Fibroblast of skin of abdomen (primary cell): ENCODE measurements around the gene FAM163A.
"Not testable (repeated sequence)": the region's sequence is repeated elsewhere in the genome, so short reads cannot be mapped to it uniquely, and the experiment has no call there.

Source experiments
- DNase-seq: peaks from one replicate; pipeline ENCODE4 v3.0.0-alpha.2; 2013

The FAM163A gene

GRCh38 chr1:179817056-179817455 is 74.0 kb downstream of the FAM163A start:
- no peak for DNase-seq

GRCh38 chr1:179817789-179818188 is 74.7 kb downstream of the FAM163A start:
- DNase-seq: peak; percentile 31

GRCh38 chr1:179818260-179818659 is 75.2 kb downstream of the FAM163A start:
- DNase-seq: no peak

- DNase-seq: no peak
Measured at GRCh38 chr1:179818743-179819173, 75.7 kb downstream of the FAM163A start.

DNA sequence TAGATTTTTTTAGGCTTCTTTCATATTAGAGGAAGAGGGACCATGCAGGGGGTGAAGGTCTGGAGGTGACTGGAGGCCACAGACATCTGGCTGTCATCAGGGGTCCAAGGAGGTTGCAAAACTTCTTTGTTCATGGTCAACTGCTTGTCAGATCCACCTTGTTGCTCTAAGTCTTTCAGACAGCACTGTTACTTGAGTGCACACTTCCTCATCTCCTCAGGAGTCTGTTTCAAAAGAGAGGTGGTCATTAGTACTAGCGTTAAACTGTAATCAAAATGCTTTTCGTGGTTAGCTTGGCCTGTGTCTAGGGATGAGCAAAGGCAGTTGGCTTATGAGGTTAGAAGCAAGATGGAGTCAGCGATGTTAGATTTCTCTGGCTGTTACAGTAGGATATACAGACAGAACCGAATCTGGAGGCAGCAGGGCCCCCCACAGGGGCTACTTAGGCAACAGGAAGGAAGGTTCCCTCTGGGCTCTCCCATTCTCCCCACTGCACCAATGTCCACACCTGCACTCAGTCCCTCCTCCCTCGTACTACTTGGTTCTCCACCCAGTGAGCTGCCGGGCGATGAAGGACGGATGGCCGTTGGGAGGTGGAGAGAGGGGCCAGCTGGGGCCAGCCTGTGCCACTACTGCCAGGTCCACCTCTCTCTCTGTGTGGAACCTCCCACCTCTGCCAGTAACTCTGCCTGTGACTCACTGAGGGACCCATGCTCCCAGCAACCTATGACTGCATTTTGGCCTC is 77.3 kb downstream of the FAM163A start:
- DNase-seq: no peak

- no peak for DNase-seq
Measured at GRCh38 chr1:179821524-179821923, 78.4 kb downstream of the FAM163A start.

DNA sequence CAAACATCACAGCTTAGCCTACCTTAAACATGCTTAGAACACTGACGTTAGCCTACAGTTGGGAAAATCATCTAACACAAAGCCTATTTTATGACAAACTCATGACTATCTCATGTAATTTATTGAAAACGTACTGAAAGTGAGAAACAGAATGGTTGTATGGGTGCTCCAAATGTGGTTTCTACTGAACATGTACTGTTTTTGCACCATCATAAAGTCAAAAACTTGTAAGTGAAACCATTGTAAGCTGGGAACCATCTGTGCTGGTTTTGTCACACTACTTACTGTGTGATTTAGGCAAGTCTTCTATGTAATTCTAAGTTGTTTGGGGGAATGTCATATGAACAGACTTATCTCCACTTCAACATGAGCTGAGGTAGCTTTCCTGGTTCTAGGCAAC is 79.0 kb downstream of the FAM163A start:
- no peak for DNase-seq

DNA sequence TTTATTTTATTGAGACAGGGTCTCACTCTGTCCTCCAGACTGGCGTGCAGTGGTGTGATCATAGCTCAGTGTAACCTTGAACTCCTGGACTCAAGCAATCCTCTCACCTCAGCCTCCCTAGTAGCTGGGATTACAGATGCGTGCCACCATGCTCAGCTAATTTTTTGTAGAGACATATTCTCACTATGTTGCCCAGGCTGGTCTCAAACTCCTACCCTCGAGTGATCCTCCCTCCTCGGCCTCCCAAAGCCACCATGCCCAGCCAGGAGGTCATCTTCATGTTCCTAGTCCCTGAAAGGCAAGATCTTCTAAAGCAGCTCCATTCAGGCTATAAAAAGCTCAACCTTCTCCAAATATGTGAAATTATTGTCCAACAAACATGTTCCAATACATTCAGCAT is 80.6 kb downstream of the FAM163A start:
- no peak for DNase-seq

DNA sequence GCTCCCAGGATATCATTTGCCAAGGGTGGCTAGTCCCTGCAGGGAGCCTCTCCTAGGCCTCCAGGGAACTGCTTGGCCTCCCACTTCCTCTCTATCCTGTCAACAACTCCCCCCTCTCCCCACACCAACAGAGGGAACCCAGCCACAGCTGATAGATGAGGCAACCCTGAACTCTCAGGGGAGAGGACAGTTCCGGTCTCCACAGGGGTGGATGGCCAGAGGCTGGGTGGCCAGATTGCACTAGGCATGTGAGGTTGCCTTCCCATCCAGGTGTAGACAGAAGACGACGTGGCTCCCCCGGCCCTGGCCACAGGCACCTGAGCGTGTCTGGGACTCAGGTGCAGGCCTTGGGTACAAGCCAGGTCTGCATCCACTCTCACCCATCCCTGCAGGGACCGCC is 81.2 kb downstream of the FAM163A start:
- no peak for DNase-seq

DNA sequence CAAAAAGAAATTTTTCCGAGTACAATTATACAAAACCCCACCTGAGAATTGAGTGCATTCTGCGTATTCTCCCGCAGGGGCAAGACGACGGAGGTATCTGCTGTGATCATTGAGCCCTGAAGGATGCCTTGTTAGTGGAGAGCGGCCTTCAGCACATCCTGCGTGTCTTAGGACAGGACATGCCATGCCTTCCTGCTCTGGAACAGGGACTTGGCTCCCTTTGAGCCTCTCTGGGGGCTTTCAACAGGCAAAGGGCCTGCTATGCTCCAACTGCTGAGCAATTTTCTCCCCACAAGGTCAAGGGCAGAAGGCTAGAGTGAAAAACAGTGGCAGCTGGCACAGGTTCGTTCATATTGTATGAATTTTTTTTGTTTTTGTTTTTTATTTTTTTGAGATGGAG is 82.1 kb downstream of the FAM163A start:
- no peak for DNase-seq

GRCh38 chr1:179825798-179826460 is 82.8 kb downstream of the FAM163A start:
- no peak for DNase-seq

DNA sequence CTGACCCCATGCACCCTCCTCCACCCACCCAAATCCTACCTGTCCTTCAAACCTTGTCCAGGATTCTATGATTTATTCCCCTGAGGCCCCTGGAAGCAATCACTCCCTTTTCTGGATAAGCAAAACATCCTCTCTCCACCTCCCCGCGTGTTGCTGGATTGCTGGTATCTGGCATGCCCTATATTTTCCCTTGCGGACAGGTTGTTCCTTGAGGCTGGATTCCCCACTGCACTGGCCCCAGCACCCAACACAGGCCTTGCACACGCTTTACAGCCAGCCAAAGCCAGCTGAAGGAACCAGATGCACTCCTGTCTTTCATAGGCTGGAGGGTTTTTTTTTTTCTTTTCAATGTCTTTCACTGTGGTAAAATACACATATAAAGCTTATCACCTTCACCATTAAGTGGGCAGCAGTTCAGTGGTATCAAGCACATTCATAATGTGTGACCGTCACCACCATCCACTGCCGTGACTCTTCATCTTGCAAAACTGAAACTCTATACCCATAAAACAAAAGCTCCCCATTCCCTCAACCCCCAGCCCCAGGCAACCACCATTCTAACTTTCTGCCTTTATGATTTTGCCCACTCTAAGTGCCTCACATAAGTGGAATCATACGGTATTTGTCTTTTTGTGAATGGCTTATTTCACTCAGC is 83.7 kb downstream of the FAM163A start:
- no peak for DNase-seq

GRCh38 chr1:179828554-179829110 is 85.5 kb downstream of the FAM163A start:
- no peak for DNase-seq

DNA sequence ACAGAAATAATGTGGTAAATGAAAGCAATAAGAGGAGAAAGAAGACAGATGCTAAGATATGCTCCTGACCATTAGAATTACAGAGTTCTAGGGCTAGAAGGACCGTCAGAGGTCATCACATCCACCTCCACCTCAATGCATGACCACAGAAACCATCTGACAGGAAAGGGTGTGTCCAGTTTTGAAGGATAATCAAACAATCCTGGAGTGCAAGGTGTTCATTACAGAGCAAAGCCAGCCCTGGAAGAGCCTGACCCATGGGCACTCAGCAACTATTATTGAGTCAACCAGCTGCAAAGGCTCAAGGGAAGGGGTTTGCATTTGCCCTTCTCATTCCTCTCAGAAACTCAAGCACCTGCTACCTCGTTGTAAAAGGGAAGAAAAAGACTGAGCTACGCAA is 88.1 kb downstream of the FAM163A start:
- no peak for DNase-seq

- no peak for DNase-seq
Measured at GRCh38 chr1:179831852-179832699, 89.0 kb downstream of the FAM163A start.

DNA sequence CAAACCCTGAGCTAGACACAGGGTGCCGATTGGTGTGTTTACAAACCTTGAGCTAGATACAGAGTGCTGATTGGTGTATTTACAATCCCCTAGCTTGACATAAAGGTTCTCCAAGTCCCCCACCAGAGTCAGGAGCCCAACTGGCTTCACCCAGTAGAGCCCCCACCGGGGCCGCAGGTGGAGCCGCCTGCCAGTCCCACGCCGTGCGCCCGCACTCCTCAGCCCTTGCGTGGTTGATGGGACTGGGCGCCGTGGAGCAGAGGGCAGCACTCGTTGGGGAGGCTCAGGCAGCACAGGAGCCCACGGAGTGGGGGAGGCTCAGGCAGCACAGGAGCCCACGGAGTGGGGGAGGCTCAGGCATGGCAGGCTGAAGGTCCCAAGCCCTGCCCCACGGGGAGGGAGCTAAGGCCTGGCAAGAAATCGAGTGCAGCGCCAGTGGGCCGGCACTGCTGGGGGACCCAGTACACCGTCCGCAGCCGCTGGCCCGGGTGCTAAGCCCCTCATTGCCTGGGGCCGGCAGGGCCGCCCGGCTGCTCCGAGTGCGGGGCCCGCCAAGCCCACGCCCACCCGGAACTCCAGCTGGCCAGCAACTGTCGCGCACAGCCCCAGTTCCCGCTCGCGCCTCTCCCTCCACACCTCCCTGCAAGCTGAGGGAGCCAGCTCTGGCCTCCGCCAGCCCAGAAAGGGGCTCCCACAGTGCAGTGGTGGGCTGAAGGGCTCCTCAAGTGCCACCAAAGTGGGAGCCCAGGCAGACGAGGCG is 93.8 kb downstream of the FAM163A start:
- not testable (repeated sequence) for DNase-seq

GRCh38 chr1:179840107-179840506 is 97.0 kb downstream of the FAM163A start:
- DNase-seq: no peak

DNA sequence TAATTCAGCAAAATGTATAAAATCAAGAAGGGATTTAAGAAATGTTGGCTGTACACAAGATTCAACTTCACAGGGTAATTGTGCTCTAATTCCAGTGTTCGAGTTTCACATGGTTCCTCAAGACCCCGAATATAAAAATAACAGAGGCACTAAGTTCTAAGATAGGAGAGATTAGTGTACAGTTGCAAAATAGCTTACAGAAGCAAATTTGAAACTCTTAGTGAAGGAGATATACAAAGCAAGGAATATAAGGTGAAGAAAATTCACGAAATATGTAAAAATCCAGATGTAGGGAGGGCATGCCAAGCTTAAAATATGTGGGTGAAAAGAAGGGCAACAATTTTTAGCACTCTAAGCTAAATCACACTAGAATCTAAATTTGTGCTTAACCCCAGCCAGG is 105.1 kb downstream of the FAM163A start:
- DNase-seq: no peak

GRCh38 chr1:179853102-179853501 is 110.0 kb downstream of the FAM163A start:
- DNase-seq: no peak

DNA sequence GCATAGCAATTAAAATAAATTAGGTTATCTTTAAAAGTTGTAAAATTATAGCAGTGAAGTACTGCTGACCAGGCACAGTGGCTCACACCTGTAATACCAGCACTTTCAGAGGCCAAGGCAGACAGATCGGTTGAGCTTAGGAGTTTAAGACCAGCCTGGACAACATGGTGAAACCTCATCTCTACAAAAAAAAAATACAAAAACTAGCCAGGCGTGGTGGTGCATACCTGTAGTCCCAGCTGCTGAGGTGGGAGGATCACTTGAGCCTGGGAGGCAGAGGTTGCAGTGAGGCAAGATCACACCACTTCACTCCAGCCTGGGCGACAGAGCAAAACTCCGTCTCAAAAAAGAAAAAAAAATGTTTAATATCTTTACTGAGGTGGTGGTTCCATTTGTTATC is 112.7 kb downstream of the FAM163A start:
- DNase-seq: not testable (repeated sequence)

DNA sequence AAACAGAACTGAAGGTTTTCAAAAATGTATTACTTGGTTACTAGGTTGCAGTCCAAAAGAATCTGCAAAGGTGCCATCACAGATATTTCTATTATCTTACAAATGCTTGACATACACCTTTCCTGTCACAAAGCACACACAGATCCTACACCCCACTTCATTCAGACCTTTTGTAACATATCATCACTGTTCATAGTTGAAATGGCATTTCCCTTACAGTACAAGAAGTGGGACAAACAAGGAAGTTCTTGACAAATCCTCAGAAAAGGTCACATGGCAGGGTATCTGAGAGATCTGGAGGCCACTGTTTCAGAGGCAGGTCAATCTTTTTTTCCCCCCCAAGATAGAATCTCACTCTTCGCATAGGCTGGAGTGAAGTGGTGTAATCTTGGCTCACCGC is 113.2 kb downstream of the FAM163A start:
- no peak for DNase-seq

DNA sequence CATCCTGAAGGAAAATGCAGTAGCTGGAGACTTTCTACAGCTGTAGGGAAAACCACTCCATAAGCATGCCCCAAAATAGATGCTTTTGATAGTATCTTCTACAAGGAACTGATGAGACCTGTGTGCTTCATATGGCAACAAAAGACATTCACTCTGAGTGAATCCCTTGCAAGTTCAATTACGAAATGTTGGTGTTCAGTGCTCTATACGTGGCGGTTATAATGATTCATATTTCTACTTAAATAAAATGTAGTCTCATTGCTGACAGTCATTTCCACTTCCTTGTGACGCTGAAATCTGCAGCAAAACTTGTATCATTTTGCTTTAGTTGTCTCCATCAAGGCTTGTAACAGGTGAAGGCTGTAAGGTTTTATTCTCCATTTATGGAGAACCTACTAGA is 113.9 kb downstream of the FAM163A start:
- DNase-seq: no peak
